GOT3 (cell line): Measurements from ENCODE around the gene MLX.
"Not testable (repeated sequence)": the region's sequence is repeated elsewhere in the genome, so short reads cannot be mapped to it uniquely, and the experiment has no call there.

Experiments
- DNase-seq: peaks from one replicate; lab custom pipeline; 2025; ENCODE audit warnings: mixed read lengths; lab: John Stamatoyannopoulos, UW

The MLX gene

DNA sequence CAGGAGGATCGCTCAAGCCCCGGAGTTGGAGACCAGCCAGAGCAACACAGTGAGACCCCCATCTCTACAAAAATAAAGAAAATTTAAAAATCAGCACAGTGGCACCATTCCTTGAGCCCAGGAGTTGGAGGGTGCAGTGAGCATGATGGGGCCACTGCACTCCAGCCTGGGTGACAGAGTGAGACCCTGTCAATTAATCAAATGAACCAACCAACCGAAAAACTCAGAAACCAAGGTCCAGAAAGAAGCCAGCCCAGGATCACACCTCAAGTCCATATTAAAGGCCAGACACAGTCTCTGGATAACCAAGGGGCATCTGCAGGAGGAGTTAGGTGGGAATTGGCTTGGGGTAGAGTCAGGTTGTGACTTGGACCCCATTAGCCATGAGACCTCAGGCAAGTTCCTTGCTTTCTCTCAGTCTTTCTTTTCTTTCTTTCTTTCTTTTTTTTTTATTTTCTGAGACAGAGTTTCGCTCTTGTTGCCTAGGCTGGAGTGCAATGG, 11.7 kb upstream of the MLX start:
- no peak for DNase-seq

DNA sequence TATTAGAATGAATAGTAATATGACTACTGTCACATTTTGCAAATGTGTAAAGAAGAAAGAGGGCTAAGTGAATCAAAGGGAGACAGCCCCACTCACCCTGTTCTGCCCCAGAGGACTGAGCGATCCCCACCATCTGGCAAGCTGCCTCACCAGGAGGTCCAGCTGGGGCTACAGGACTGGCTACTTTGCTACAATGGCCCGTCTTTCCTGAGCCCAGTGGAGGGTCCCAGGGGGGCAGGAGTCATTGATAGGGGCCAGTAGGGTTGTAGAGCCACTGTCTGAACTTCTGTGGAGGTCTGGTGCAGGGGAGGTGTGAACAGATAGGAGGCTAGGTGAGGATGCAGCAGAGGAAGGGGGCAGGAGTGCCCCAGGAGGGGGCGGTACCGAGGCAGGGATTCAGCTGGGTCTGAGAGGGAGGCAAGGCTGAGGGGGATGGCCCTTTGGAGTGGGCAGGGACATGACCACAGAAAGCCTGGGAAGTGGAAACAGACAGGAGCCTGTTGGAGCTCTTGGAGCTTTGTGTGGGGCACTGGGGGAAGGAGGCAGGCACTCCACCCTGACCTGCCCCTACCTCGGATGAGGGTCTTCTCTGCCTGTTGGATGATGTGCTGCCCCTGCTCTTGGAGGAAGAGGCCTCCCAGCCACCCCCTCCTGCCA, 10.8 kb upstream of the MLX start:
- DNase-seq: not testable (repeated sequence)

DNA sequence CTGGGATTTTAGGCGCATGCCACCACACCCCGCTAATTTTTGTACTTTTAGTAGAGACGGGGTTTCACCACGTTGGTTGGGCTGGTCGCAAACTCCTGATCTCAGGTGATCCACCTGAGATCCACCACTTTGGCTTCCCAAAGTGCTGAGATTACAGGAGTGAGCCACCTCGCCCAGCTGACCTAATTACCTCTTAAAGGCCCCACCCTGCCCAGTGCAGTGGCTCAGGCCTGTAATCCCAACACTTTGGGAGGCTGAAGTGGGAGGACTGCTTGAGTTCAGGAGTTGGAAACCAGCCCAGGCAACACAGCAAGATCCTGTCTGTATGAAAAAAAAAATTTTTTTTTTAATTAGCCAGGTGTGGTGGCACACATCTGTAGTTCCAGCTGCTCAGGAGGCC, 7.8 kb upstream of the MLX start:
- no peak for DNase-seq

DNA sequence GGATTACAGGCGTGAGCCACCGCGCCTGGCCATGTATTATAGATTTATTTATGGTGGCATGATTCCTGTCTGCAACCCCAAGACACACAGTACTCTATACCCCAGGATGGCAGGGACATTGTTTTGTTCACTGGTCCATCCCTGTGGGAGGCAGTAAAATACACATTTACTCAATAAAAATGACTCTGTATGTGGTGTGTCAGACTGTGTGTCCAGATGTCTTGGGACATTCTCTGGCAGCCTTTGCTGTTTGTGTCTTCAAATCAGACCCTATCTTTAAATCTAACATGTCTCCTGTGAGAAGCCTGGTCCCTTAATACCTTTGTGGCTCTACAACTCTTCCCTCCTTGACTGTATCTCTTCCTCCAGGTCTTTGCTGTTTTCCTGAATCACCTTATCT, 6.7 kb upstream of the MLX start:
- DNase-seq: no peak

DNA sequence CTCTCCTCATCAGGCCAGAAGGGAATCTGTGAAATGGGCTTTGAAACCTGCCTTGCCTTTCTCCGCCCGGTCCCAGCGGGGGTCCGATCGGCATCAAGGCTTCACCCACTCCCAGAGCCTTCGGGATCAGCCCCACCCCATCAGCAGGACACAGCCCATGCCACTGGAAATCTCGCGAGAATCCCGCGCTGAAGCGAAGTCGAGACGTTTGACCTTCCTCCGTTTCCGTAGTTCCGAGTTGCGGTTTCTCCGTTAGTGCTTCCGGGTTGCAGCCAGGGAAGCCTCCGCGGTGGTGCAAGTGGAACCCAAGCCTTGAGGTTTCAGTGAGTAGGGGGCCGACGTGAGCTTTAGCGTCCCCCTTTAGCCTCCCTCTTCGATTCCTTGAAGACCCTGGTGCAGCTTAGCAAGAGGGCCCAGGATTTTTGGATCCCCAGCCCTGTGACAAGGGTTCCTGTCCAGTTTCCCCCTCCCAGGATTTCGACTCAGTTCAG, 5.0 kb upstream of the MLX start, which contains the start of gene COASY:
TSS of gene COASY (plus strand) at position 252 of the 491 bp plus-strand sequence. CDS start 475 bp downstream, outside the sequence.
- peak; percentile 72 for DNase-seq

DNA sequence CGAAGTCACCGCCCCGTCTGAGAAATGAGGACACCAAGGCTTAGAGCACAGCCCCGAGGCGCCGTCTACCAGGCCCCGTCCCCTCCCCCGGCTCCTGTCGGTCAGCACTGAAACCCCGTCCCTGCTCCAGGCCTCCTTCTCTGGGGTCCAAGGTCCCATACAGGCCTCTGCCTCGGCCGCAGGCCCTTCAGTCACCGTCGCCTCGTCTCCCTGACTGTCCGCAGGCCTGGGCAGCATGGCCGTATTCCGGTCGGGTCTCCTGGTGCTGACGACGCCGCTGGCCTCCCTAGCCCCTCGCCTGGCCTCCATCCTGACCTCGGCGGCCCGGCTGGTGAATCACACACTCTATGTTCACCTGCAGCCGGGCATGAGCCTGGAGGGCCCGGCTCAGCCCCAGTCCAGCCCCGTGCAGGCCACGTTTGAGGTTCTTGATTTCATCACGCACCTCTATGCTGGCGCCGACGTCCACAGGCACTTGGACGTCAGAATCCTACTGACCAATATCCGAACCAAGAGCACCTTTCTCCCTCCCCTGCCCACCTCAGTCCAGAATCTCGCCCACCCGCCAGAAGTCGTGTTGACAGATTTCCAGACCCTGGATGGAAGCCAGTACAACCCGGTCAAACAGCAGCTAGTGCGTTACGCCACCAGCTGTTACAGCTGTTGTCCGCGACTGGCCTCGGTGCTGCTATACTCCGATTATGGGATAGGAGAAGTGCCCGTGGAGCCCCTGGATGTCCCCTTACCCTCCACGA, 4.3 kb upstream of the MLX start:
- no peak for DNase-seq

DNA sequence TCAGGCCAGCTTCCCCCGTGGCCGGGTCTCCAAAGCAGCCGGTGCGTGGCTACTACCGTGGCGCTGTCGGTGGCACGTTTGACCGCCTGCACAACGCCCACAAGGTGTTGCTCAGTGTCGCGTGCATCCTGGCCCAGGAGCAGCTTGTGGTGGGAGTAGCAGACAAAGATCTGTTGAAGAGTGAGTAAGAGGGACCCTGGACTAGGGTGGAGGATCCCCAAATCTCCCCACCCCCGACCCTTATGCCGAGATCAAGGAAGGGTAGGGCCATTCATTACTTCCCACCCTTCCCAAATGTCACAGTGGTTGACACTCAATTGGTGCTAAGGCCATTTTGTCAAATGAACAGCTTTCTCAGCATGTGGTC, 3.8 kb upstream of the MLX start:
- DNase-seq: no peak

DNA sequence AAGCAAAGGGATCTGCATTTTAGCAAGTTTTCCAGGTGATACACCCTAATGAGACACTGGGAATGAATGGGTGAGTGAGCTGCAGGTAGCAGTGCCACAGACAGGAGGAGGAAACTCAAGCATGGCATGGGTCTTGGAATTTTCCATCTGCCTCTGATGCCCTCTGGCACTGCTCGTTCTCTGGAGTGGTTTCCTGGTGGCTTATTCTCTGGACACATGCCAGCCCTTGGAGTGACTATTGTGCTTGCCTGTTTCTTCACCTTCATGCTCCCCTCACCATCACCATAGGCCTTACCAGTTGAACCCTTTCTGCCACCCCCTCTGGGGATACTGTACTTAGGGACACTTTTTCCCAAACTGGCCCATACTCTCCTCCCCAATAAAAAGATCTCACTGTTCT, 3.4 kb upstream of the MLX start:
- DNase-seq: no peak

DNA sequence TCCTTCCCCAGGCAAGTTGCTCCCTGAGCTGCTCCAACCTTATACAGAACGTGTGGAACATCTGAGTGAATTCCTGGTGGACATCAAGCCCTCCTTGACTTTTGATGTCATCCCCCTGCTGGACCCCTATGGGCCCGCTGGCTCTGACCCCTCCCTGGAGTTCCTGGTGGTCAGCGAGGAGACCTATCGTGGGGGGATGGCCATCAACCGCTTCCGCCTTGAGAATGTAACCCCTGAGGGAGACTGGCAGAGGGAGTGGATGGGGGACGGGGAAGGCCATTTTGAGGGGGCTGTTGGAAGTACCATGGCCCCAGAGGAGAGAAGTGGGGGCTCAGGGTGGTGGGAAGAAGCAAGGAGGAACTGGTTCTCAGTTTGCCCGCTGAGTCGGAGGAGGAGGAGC, 3.0 kb upstream of the MLX start:
- DNase-seq: no peak

DNA sequence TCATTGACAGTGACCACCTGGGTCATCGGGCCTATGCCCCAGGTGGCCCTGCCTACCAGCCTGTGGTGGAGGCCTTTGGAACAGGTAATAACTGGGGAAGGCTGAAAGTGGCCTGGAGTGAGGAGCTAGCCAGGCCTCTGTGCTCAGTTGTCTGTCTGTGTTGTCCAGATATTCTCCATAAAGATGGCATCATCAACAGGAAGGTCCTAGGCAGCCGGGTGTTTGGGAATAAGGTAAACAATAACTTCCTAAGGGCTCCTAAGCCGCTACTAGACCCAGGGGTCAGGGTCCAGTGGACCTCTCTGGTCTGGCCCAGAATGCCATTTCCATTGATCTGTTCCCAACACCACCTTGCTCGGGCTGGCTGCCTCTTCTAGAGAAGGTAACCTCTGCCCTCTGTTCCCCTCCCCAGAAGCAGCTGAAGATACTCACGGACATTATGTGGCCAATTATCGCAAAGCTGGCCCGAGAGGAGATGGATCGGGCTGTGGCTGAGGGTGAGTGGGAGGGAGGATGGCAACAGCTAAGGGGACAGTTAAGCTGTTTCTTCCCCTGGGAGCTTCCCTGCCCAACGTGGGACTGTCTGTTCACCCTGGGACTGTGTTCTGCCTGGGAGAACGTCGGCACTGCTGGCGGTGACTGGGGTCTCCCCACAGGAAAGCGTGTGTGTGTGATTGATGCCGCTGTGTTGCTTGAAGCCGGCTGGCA, 1.9 kb upstream of the MLX start:
- no peak for DNase-seq

DNA sequence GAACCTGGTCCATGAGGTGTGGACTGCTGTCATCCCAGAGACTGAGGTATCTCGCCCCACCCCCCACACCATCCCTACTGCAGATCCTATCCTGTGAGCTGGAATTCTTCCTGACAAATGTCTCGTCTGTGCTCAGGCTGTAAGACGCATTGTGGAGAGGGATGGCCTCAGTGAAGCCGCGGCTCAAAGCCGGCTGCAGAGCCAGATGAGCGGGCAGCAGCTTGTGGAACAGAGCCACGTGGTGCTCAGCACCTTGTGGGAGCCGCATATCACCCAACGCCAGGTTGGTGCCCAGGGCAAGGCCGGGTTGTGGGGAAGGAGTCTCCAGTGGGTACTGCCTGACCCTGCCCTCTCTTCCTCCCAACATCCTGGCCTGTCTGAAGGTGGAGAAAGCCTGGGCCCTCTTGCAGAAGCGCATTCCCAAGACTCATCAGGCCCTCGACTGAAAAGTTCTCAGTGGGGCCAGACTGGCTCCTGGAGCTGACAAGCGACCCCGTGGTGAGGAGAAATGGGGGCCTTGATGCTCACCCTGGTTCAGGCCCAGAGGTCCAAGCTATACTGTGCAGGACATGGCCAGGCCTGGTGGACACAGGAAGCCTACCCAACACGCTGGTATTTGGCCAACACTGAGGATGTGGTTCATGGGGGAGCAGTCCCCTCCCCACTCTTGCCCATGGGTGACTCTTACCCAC, 1.2 kb upstream of the MLX start:
- no peak for DNase-seq

DNA sequence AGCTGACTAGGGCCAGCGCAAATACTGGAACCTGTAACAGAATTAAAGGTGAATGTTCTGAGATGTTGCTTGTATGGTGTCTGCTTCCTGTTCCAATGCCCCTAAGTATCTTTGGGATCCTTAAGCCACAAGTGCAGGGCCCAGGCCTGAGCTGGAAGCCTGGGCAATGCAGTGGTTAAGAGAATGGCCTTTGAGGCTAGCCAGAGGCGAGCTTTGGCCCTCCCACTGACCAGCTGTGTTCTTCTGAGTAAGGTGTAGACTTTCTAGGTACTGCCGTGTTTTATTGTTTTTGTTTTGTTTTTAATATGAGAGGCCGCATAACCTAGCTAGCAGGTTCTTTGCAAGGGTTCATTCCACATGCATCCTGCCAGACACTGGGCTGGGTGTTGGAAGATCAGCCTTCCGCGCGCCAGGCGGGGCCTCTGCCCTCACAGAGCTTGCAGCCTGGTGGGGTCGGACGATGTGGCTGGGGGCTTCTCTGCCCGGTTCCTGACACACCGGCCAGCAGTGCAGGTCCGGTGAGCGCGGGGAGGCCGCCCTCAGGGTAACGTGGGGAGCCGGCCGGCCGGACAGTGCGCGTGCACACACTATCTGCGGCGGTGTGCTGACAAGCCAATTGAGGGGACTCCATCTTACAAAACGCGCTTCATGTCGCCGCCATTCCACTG, 551 bp upstream of the MLX start:
- no peak for DNase-seq

DNA sequence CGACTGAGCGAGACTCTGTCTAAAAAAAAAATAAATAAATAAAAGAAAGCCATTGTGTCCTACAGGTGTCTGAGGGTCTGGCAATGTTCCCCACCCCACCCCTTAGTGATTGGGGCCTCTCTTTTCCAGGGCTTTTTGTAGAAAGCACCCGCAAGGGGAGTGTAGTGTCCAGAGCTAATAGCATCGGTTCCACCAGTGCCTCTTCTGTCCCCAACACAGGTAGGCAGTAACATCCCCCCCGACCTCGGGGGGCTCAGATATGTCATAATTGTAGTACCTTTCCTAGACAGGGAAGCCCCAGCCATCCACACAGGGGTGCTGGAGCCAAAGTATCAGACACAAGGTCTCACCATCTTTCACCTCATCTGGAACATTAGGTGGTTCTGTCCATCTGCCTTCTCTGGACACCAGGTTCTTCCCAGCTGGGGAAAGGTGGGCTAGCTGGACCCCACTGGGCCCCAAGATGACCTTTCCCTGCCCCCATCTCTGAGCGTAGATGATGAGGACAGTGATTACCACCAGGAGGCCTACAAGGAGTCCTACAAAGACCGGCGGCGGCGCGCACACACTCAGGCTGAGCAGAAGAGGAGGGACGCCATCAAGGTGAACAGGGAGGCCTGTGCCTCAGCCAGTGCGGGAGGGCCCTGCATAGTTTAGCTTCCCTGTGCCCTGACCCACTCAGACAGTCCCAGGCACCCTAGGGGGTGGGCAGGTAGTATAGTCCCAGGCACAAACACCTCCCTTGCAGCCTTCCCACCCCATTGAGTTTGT, 1.6 kb downstream of the MLX start:
- DNase-seq: no peak

DNA sequence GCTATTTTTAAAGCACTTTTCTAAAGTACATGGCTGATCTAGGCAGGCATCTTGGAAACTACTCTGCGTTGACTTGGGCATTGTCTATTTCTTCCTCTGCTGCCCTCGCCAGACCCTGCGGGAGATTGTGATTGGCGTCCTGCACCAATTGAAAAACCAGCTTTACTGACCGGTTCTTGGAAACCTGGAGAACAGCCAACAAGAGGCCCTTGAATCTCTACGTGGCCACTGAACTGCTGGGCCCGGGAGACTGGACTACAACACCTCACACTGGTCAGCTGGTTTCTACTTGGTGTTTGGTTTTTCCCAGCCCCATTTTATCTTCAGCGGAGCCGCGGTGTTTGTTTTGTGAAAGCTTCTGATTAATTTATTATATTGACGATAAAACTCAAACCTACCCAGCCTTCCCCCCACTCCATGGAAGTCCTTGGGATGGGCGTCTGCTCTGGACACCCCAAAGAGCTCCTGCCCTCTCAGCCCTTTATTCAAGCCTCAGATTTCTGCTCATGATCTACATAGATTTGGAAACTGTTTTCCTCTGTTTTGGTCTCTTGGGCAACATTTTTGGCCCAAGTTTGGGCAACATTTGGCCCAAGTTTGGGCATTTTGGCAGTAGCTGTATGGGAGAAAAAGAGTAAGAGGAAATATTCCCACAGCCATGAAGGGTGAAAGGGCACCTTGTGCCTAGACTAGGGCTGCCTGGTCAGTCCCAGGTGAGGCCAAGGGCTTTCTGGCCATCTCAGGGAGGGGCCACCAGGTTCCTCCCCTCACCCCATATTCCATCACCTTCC, 4.7 kb downstream of the MLX start:
- no peak for DNase-seq

DNA sequence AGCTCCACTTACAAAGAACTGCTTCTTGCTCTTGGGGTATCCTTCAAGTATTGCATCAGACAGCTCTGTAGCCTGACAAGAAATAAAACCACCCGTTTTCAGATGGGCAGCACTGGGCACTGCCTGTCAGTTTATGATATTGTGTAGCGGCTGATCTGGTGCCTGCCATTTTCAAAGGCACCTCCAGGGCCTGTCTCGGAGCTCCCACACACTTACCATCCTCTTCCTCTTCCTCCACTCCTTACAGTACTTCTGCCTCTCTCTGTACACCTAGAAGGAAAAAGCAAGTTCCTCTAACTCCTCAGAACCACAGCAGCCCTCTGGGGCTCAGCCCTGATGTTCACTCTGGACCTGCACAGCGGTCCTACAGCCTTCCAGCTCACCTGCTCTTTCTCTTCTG, 6.2 kb downstream of the MLX start:
- DNase-seq: no peak

DNA sequence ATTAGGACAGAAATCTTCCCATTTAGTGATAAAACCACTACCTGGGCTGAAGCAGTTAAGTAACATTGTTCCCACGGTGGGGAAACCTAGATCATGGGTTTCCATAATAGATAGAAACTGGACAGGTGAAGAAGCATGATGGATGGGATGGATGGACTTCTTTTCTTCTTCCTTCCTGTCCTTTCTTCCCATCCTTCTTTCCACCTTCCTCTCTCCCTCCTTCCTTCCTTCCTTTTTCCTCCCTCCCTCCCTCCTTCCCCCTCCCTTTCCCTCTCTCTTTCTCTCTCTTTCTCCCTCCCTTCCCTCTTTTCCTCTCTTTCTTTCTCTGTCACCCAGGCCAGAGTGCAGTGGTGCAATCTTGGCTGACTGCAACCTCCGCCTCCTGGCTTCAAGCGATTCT, 7.6 kb downstream of the MLX start:
- no peak for DNase-seq

DNA sequence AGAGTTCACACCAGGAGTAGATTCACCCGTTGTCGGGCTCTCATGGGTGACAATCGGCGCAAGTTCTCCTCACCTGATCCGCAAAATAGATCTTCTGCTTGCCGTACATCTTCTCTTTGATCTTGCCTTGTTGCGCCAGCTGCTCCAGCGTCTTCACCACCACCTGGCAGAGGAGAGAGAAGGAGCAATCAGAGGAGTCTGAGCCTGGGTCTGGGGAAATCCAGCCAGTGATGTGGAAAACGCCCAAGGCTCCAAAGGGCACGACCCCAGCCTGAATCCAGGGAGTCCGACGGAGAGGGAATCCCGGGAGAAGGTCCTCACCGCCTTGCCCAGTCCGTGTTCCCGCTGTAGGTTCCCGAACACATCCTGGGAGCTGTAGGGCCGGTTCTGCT, 10.2 kb downstream of the MLX start:
- no peak for DNase-seq

DNA sequence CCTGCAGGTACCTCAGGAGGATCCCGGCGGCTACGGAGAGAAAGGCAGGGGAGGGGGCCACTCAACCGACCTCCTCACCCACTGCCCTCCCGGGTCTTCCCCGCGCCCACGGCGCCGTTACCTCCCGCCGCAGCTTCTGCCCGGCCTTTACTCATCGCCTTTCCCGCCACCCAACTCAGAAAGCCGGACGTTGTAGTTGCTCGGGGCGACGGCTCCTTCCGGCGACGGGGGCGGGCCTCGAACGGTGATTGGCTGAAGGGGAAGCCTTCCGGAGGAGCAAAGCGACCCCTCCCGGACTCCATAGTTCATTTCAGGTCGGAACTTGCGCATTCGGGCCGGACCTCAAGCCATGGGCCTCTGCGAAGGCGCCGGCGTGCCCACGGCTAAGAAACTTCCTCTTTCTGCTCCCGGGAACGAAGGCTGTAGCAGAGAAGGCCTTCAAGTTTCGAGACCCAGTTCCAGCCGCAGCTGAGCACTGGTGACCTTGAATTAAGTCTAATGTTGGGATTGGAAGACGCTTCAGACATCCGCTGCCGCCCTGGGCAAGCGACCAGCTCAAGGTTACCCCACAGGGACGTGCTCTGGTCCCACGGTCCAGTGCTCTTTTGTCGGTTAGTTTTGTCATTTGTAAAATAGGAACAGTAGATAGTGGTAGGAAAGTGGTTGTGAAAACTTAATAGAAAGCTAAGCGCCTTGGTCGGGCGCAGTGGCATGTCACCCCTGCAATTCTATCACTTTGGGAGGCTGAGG, 10.8 kb downstream of the MLX start, which contains the start of gene PSMC3IP:
TSS of gene PSMC3IP (minus strand) at position 198 of the 750 bp plus-strand sequence. CDS start at position 155, 43 bp downstream.
- peak; percentile 72 for DNase-seq

DNA sequence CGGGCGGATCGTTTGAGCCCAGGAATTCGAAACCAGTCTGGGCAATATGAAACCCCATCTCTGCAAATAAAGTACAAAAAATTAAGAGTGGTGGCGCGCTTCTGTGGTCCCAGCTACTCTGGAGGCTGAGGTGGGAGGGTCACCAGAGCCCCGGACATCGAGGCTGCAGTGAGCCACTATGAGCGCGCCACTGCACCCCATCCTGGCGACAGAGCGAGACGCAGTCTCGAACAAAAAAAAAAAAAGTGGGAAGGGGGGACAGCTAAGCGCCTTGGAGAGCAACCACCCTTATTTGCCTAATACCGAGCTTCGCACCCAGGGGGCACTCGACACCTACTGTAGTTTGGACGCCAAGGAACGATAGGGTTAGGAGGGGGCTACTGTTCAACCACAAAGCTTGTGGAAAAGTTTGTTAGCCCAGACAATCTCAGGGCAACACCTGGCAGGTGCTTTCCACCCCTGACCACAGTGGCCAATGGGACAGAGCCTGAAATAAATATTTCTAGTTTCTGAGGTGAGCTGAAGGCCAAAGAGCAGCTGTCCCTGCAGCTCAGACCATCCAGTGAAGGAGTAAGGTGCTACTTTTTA, 11.5 kb downstream of the MLX start:
- peak; percentile 9 for DNase-seq
